Left ventricle myocardium superior (tissue), 1 donor: ENCODE results near the gene STX16. TPM values are rescaled to one million over a fixed set of nuclear protein-coding genes. Genes with fewer than 3 reads are reported as not detected.
A peak's percentile ranks its signal among the peaks of the same experiment; 100 is the strongest.

Experiments used
- ATAC-seq: fragments of 200-7000 bp; cut with Tn5 transposase; one replicate; pipeline ENCODE4 v1.9.1; 2020; ENCODE audit warnings: mild to moderate bottlenecking, moderate library complexity
- DNase-seq: peaks from one replicate; pipeline ENCODE4 v3.0.0-alpha.2; 2020
- intact Hi-C: fragments of 100-400 bp; cut with micrococcal nuclease; formaldehyde crosslinking; loops from one replicate; pipeline ENCODE4 v1.11.0; 2022
- long read RNA-seq: library from polyadenylated mRNA; unstranded; transcript quantifications from one replicate; pipeline ENCODE4 v2.0.0, GENCODE V29; 2021
- total RNA-seq: library from RNA; stranded (reverse); fragmentation: NEBNext Ultra II Directional; extraction: Animal tissue kit (Norgen Biotek cat#: 25700); gene quantifications from one replicate; pipeline ENCODE4 v1.2.1, GENCODE V29; 2021
- donor health status: DM: no; HTN: yes; CAD: no; lungs with severe emphysema.

The STX16 gene
- 24.8 TPM for total RNA-seq
- long read RNA-seq, full-length matches to known transcripts: 9 of 23 reads
- long read RNA-seq, partial matches to known transcripts: 7 of 23 reads
- long read RNA-seq, other reads (novel, unspliced or antisense): 7 of 23 reads

- intact Hi-C loops: loop anchor here (10.0 kb wide), 1 partner anchor 416 kb away; no protein-coding TSS in a partner anchor
- peak; percentile 94 for DNase-seq
- peak; percentile 97 for ATAC-seq
Measured at GRCh38 chr20:58650776-58651558, at the start of gene STX16. Gene STX16, plus strand, starts transcription at chr20:58651283. Its CDS starts 724 bp downstream, at chr20:58652007.

GRCh38 chr20:58602124-58602523, 49.0 kb upstream of the STX16 start:
- intact Hi-C loops: no loop called here
- DNase-seq (no peak), ATAC-seq (no peak)

GRCh38 chr20:58603721-58604120, 47.4 kb upstream of the STX16 start:
- intact Hi-C loops: no loop called here
- no peak for DNase-seq
- no peak for ATAC-seq

- DNase-seq: no peak
- intact Hi-C loops: no loop called here
- ATAC-seq: no peak
Measured at GRCh38 chr20:58604128-58604881, 46.8 kb upstream of the STX16 start.

GRCh38 chr20:58605292-58606065, 45.6 kb upstream of the STX16 start:
- intact Hi-C loops: no loop called here
- ATAC-seq: no peak
- DNase-seq: no peak

GRCh38 chr20:58606184-58606583, 44.9 kb upstream of the STX16 start:
- no peak for DNase-seq
- ATAC-seq: no peak
- intact Hi-C loops: no loop called here

GRCh38 chr20:58608096-58608840, 42.8 kb upstream of the STX16 start:
- DNase-seq (no peak), ATAC-seq (no peak)
- intact Hi-C loops: no loop called here

- DNase-seq: no peak
- ATAC-seq: no peak
- intact Hi-C loops: no loop called here
Measured at GRCh38 chr20:58609026-58609425, 42.1 kb upstream of the STX16 start.

GRCh38 chr20:58610071-58610800, 40.8 kb upstream of the STX16 start:
- intact Hi-C loops: no loop called here
- ATAC-seq (no peak), DNase-seq (no peak)

GRCh38 chr20:58610811-58611210, 40.3 kb upstream of the STX16 start:
- no peak for ATAC-seq
- intact Hi-C loops: no loop called here
- DNase-seq: no peak

GRCh38 chr20:58611236-58612030, 39.6 kb upstream of the STX16 start:
- intact Hi-C loops: no loop called here
- ATAC-seq (peak; percentile 26), DNase-seq (no peak)

- no peak for DNase-seq
- intact Hi-C loops: no loop called here
- ATAC-seq: peak; percentile 41
Measured at GRCh38 chr20:58612121-58612691, 38.9 kb upstream of the STX16 start.

- intact Hi-C loops: no loop called here
- DNase-seq: no peak
- ATAC-seq: no peak
Measured at GRCh38 chr20:58613061-58613854, 37.8 kb upstream of the STX16 start.

GRCh38 chr20:58614366-58614765, 36.7 kb upstream of the STX16 start:
- DNase-seq (no peak), ATAC-seq (no peak)
- intact Hi-C loops: no loop called here

GRCh38 chr20:58614984-58615760, 35.9 kb upstream of the STX16 start:
- ATAC-seq (no peak), DNase-seq (no peak)
- intact Hi-C loops: no loop called here

- ATAC-seq (no peak), DNase-seq (no peak)
- intact Hi-C loops: no loop called here
Measured at GRCh38 chr20:58616411-58616810, 34.7 kb upstream of the STX16 start.
